Stomach smooth muscle (tissue), 2 donors: ENCODE results near the gene SRRM5.

Experiments used
- H3K27ac ChIP-seq: one replicate; pipeline ENCODE4 v1.7.0; 2013; ENCODE audit warnings: mild to moderate bottlenecking, low read length, inconsistent platforms
- H3K27me3 ChIP-seq, 2 donors: one replicate each; pipeline ENCODE4 v1.7.0; 2013; ENCODE audit warnings: low read length in 2 of 2; ENCODE audit not compliant: insufficient read depth in 2 of 2, control insufficient read depth in 1 of 2
- H3K36me3 ChIP-seq, 2 donors: one replicate each; pipeline ENCODE4 v1.7.0; 2013; ENCODE audit warnings: low read length in 2 of 2; ENCODE audit not compliant: control insufficient read depth in 2 of 2, insufficient read depth in 2 of 2
- H3K4me1 ChIP-seq: one replicate; pipeline ENCODE4 v1.7.0; 2013; ENCODE audit warnings: low read length; ENCODE audit not compliant: control insufficient read depth, insufficient read depth
- H3K4me3 ChIP-seq, 2 donors: one replicate each; pipeline ENCODE4 v1.7.0; 2013; ENCODE audit warnings: low read length in 2 of 2
- H3K9ac ChIP-seq, 2 donors: one replicate each; pipeline ENCODE4 v1.7.0; 2013; ENCODE audit warnings: low read length in 2 of 2, mild to moderate bottlenecking in 1 of 2
- H3K9me3 ChIP-seq, 2 donors: one replicate each; pipeline ENCODE4 v1.7.0; 2013; ENCODE audit warnings: low read length in 2 of 2; ENCODE audit not compliant: control insufficient read depth in 2 of 2
- donor health status: healthy.
- donor health status: Pancreatic carcinoma.

The SRRM5 gene

DNA sequence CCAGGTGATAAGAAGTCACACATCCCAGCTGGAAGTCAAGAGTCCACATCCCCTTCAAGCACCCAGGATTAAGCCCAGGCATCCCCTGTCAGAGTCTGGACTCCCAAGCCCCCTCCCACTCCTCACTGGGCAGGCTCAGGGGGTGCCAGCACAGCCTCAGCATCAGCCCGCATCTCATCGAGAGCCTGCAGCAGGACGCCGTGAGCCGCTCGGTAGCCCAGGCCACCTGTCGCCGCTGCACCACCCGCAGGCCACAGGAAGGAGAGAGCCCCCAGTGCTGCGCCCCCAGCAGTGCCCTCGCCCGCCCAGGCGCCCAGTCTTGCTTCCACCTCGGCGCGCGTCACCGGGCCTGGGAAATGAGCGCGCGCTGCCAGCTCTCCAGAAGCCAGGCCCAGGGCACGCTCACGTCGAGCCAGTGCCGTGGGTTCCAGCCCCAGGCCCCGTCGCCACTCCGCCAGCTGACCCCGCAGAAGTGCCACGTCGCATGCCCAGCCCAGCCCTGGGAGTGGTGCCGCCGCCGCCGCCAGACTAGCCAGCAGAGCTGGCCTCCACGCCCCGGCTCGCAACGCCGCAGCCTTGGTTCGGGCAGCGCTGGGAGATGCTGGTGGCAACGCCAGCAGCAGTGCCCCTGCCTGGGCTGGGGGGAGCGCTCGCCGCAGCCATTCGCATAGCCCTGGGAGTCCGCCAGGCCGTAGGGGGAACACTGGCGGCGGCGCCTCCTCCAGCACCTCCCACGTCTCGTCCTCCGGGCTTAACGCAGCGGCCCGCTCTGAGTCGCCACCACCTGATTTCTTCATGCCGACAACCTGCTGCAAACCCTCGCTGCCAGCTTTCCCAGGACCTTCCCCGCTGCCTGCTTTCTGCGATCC is 19.8 kb upstream of the SRRM5 start:
- no peak overlapping the region for H3K27ac ChIP-seq
- H3K4me3 ChIP-seq, result no peak overlapping the region
- H3K9me3 ChIP-seq, result no peaks in the 10 kb centered on the region
- peaks cover 33% of the 10 kb centered on the region for H3K4me1 ChIP-seq
- H3K27me3 ChIP-seq, result no peaks in the 10 kb centered on the region
- H3K9ac ChIP-seq, result no peak overlapping the region
- H3K36me3 ChIP-seq, result peaks cover 22 to 26% of the 10 kb centered on the region in 2 donors

DNA sequence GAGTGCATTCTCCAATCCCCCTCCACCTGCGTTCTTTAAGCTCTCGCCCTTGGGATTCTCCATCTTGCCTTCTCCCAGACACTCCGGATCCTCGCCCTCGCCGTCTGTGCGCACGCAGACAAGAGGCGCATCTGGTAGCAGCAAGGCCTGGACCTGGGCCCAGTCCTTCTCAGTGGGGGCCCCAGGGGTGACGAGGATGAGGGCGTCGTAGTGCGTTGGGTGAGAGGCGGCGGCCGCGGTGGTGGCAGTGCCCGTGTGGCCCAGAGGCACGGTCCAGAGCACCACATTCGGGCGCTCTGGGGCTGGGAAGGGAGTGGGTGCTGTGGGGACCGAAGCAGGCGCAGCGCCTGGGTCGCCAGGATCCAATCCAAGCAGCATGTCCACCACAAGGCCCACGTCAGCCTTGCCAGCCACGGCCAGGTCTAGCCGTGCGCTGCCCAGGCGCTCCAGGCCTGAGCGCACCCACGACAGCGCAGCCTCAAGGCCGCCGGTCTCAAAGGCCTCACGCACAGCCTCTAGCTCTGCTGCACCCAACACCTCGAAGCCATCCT is 19.0 kb upstream of the SRRM5 start:
- Histone ChIP-seq H3K9me3 (no peaks in the 10 kb centered on the region), H3K27me3 (no peaks in the 10 kb centered on the region), H3K4me1 (peaks cover 39% of the 10 kb centered on the region), H3K4me3 (no peak overlapping the region), H3K27ac (no peak overlapping the region), H3K36me3 (peaks cover 22 to 26% of the 10 kb centered on the region in 2 donors), H3K9ac (no peak overlapping the region)

DNA sequence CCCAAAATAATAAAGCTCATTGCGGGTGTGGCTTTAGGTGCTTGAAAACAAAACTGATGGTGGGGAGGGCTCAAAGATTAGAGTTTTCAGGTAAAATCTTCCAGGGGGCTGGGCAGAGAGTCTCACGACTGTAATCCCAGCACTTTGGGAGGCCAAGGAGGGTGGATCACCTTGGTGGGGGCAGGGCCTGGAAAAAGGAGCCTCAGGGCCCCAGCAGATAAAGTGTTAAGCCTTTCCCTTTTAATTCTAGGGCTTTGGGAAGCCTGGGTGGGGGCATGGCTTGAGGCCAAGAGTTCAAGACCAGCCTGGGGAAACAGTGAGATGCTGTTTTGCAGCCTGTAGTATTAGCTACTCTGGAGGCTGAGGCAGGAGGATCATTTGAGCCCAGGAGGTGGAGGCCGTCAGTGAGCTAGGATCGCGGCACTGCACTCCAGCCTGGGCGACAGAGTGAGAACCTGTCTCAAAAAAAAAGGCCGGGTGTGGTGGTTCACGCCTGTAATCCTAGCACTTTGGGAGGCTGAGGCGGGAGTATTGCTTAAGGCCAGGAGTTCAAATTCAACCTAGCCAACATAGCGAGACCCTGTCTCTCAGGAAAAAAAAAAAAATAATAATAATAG is 17.7 kb upstream of the SRRM5 start:
- peaks cover 23 to 31% of the 10 kb centered on the region in 2 donors for H3K36me3 ChIP-seq
- no peaks in the 10 kb centered on the region for H3K9me3 ChIP-seq
- peak overlapping the region in 1 of 2 donors; percentile 60 for H3K9ac ChIP-seq
- peaks cover 44% of the 10 kb centered on the region for H3K4me1 ChIP-seq
- no peak overlapping the region for H3K27ac ChIP-seq
- H3K4me3 ChIP-seq, result peak overlapping the region in 1 of 2 donors; percentile 92
- no peaks in the 10 kb centered on the region for H3K27me3 ChIP-seq

DNA sequence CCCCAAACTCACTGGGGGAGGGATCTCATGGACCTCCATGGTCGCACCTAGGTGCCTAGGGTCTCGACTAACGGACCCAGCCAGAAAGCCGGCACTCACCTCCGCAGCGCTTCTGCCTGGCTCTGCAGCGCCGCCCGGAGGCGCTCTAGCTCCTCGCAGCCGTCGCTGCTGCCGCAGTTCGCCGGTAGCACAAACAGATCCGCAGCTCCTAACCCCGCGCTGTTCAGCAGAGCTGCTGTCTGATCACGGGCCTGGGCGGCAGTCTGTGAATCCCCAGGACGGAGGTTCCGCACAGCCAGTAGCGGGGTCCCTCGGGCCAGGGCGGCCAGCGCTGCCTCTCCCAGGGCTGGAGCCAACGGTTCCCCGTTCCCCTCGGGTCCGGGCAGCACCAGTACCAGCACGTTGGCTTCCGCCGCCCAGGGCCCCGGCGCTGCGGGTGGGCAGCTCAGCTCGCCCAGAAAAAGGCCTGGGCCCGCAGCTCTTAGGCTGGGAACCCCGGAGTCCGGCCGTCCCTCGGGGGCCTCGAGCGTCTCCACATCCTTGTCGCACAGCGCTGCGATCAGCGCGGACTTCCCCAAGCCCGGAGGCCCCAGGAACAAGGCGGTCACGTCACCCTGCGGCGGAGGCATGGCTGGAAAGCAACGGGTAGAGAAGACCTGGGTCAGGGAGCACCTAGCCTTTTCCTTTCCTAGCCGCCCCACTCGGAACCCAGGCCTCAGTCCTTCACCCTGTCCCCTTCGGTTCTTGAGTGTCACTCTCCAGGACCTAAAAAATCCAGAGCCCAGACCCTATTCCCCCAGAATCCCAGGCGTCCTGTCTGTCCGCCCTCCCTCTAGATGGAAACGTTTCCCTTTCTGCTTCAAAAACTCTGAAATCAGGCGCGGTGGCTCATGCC is 16.9 kb upstream of the SRRM5 start:
- H3K36me3 ChIP-seq, result peaks cover 26 to 34% of the 10 kb centered on the region in 2 donors
- H3K9me3 ChIP-seq, result no peaks in the 10 kb centered on the region
- no peaks in the 10 kb centered on the region for H3K27me3 ChIP-seq
- peak overlapping the region; percentile 83 to 86 for H3K9ac ChIP-seq
- peak overlapping the region; percentile 99 for H3K27ac ChIP-seq
- peaks cover 44% of the 10 kb centered on the region for H3K4me1 ChIP-seq
- peak overlapping the region; percentile 77 to 92 for H3K4me3 ChIP-seq

DNA sequence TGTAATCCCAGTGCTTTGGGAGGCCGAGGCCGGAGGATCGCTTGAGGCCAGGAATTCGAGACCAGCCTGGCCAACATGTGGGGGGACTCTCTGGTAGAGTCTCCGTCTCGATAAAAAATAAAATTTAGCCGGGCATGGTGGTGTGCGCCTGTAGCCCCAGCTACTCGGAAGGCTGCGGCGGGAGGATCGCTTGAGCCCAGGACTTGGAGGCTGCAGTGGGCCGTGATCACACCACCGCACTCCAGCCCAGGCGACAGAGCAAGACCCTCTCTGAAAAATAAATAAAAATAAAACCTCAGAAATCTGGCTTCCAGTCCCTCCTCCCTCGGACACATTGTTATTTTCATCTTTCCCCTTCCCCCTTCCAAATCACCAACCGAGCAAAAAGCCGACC is 16.3 kb upstream of the SRRM5 start:
- Histone ChIP-seq H3K9me3 (no peaks in the 10 kb centered on the region), H3K4me1 (peaks cover 44% of the 10 kb centered on the region), H3K36me3 (peaks cover 23 to 35% of the 10 kb centered on the region in 2 donors)

DNA sequence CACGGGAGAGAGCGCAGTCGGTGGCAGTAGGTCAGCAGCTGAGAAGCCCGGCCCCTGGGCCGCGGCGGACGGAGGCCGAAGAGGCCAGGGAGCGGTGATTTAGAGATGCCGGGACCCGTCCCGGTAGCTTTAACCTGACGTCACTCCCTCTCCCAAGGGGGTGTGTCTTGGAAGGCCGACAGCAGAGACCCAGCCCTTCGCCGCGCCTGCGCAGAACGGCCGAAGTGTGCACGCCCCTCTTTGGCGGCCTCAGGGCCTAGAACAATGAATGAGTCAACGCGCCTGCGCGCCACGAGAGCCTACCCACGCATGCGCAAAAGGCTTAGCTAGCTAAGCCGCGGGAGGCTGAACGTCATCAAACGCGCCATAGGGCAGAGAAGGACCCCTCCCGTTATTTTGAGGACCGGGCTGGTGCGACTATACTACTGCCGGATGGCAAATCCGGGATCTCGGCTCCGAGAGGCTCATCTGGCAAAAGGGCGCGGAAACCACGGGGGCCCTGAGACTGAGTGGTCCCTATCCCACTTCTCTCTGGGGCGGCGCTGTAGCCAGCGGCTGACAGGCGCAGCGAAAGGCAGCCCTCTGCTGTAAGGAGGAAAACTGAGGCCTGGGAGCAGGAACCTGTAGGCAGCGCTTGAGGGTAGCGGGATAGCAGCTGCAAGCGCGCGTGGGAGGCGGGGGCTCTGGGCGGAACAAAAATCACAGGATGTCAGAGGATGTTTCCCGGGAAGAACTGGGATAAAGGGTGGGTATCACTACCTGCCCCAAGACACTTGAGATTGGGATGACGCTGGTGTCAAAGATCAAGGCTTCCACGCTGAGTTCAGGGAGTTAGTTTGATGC is 15.7 kb upstream of the SRRM5 start, which contains the start of the genes IRGQ and ZNF576:
TSS of gene IRGQ (minus strand) at position 136 of the 843 bp plus-strand sequence. CDS start 796 bp downstream, outside the sequence.
TSS of gene ZNF576 (plus strand) at position 597 of the 843 bp plus-strand sequence. CDS start 514 bp downstream, outside the sequence.
- no peaks in the 10 kb centered on the region for H3K27me3 ChIP-seq
- H3K27ac ChIP-seq, result peak within 1 kb of the TSS; percentile 99
- peaks cover 20 to 35% of the 10 kb centered on the region in 2 donors for H3K36me3 ChIP-seq
- H3K9ac ChIP-seq, result peak within 1 kb of the TSS; percentile 98 to 99
- peak within 1 kb of the TSS; percentile 92 to 94 for H3K4me3 ChIP-seq
- H3K4me1 ChIP-seq, result peaks cover 44% of the 10 kb centered on the region
- no peaks in the 10 kb centered on the region for H3K9me3 ChIP-seq

More for the DNA sequence above, 16.3 kb upstream of the SRRM5 start:
- Histone ChIP-seq H3K27me3 (no peaks in the 10 kb centered on the region), H3K27ac (peak overlapping the region; percentile 99), H3K9ac (peak overlapping the region; percentile 83 to 86), H3K4me3 (peak overlapping the region; percentile 77 to 92)

DNA sequence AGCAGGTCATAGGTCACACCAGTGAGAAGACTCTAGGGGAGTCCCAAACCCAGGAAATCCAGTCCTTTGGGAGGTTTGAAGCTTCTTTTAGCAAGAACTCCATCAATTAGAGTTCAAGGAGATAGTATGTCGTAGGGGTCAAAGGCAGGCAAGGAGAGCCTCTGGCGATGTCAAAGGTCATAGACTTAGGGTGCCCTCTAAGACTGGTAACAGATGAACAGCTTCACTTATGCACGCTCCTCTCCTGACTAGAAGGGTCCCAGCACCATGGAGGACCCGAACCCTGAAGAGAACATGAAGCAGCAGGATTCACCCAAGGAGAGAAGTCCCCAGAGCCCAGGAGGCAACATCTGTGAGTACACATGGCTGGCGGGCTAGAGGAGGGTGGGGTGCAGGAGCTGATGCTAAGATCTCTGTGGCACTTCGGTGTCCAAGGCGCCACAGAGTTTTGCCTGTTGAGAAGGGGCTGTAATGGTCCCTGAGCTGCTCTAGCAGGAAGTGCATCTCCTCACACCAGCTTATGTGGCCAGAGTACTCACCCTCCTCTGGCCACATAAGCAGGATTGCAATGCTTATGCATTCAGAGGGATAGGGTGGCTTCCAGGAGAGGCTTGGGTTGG is 14.9 kb upstream of the SRRM5 start:
- H3K27ac ChIP-seq, result peak overlapping the region; percentile 99
- H3K27me3 ChIP-seq, result no peaks in the 10 kb centered on the region
- no peaks in the 10 kb centered on the region for H3K9me3 ChIP-seq
- peak overlapping the region; percentile 98 to 99 for H3K9ac ChIP-seq
- peak overlapping the region; percentile 92 to 94 for H3K4me3 ChIP-seq
- H3K36me3 ChIP-seq, result peaks cover 24 to 39% of the 10 kb centered on the region in 2 donors
- H3K4me1 ChIP-seq, result peaks cover 44% of the 10 kb centered on the region

DNA sequence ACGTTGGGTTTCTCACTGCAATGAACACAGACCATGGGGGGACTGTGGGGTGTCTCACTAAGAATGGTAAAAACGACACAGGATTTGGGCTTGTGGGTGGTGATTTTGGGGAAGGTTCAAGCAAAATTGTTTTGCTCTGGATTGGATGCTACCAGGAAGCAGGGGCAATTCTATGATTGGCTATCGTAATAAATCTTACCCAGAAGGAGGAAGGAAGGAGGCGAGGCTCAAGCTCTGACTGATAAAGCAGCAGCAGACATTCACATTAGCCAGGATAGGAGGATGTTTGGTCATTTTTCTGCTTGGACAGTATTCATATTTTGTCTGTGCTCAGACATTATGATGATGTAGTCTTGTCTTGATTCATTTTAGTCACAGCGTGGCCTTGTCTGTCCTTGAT is 14.0 kb upstream of the SRRM5 start:
- Histone ChIP-seq H3K27ac (peak overlapping the region; percentile 99), H3K36me3 (peaks cover 21 to 37% of the 10 kb centered on the region in 2 donors), H3K4me1 (peaks cover 44% of the 10 kb centered on the region), H3K9me3 (no peaks in the 10 kb centered on the region), H3K27me3 (no peaks in the 10 kb centered on the region), H3K4me3 (peak overlapping the region in 1 of 2 donors; percentile 92), H3K9ac (peak overlapping the region; percentile 42 to 98)
